Ishikawa (cell line): Measurements from ENCODE around the gene ZBTB16.

Source experiments
- CEBPB ChIP-seq: IDR thresholded peaks from 2 replicates; pipeline ENCODE4 v1.6.1; 2012
- CREB1 ChIP-seq: IDR thresholded peaks from 2 replicates; pipeline ENCODE4 v1.6.1; 2012; ENCODE audit warnings: low read depth
- EGR1 ChIP-seq: IDR thresholded peaks from 2 replicates; pipeline ENCODE4 v1.6.1; 2012
- EP300 ChIP-seq: IDR thresholded peaks from 2 replicates; pipeline ENCODE4 v1.6.1; 2012; ENCODE audit warnings: borderline replicate concordance
- FOXM1 ChIP-seq: IDR thresholded peaks from 2 replicates; pipeline ENCODE4 v1.6.1; 2012; ENCODE audit warnings: low read depth, borderline replicate concordance
- MAX ChIP-seq: IDR thresholded peaks from 2 replicates; pipeline ENCODE4 v1.6.1; 2012
- NFIC ChIP-seq: IDR thresholded peaks from 2 replicates; pipeline ENCODE4 v1.6.1; 2012
- RAD21 ChIP-seq: IDR thresholded peaks from 2 replicates; pipeline ENCODE4 v1.6.1; 2012; ENCODE audit warnings: low read depth
- TAF1 ChIP-seq: IDR thresholded peaks from 2 replicates; pipeline ENCODE4 v1.6.1; 2012; ENCODE audit warnings: low read depth, mild to moderate bottlenecking
- TCF12 ChIP-seq: IDR thresholded peaks from 2 replicates; pipeline ENCODE4 v1.6.1; 2012; ENCODE audit warnings: low read depth
- TEAD4 ChIP-seq: IDR thresholded peaks from 2 replicates; pipeline ENCODE4 v1.6.1; 2012
- USF1 ChIP-seq: IDR thresholded peaks from 2 replicates; pipeline ENCODE4 v1.6.1; 2012
- YY1 ChIP-seq: IDR thresholded peaks from 2 replicates; pipeline ENCODE4 v1.6.1; 2012; ENCODE audit warnings: low read depth
- ZBTB7A ChIP-seq: IDR thresholded peaks from 2 replicates; pipeline ENCODE4 v1.6.1; 2012; ENCODE audit warnings: low read depth
- TF ChIP-seq, protein P1 (sequence below): IDR thresholded peaks from 2 replicates; pipeline ENCODE4 v1.6.1; 2012; ENCODE audit warnings: low read depth, mild to moderate bottlenecking

The ZBTB16 gene

GRCh38 chr11:114026355-114026754 is 33.2 kb upstream of the ZBTB16 start:
- TF ChIP-seq CEBPB (no peak), FOXM1 (no peak), TEAD4 (no peak), TAF1 (no peak), MAX (no peak), NFIC (no peak), CREB1 (no peak), EGR1 (no peak), USF1 (no peak), YY1 (no peak), TCF12 (no peak), EP300 (no peak)
- TF ChIP-seq, protein P1, sequence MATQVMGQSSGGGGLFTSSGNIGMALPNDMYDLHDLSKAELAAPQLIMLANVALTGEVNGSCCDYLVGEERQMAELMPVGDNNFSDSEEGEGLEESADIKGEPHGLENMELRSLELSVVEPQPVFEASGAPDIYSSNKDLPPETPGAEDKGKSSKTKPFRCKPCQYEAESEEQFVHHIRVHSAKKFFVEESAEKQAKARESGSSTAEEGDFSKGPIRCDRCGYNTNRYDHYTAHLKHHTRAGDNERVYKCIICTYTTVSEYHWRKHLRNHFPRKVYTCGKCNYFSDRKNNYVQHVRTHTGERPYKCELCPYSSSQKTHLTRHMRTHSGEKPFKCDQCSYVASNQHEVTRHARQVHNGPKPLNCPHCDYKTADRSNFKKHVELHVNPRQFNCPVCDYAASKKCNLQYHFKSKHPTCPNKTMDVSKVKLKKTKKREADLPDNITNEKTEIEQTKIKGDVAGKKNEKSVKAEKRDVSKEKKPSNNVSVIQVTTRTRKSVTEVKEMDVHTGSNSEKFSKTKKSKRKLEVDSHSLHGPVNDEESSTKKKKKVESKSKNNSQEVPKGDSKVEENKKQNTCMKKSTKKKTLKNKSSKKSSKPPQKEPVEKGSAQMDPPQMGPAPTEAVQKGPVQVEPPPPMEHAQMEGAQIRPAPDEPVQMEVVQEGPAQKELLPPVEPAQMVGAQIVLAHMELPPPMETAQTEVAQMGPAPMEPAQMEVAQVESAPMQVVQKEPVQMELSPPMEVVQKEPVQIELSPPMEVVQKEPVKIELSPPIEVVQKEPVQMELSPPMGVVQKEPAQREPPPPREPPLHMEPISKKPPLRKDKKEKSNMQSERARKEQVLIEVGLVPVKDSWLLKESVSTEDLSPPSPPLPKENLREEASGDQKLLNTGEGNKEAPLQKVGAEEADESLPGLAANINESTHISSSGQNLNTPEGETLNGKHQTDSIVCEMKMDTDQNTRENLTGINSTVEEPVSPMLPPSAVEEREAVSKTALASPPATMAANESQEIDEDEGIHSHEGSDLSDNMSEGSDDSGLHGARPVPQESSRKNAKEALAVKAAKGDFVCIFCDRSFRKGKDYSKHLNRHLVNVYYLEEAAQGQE, result no peak

- no peak for TF ChIP-seq RAD21
- no peak for TF ChIP-seq CREB1
- TF ChIP-seq EGR1, result no peak
- no peak for TF ChIP-seq YY1
- TF ChIP-seq EP300, result no peak
- TF ChIP-seq ZBTB7A, result no peak
- TF ChIP-seq FOXM1, result no peak
- TF ChIP-seq NFIC, result no peak
- no peak for TF ChIP-seq USF1
- TF ChIP-seq CEBPB, result no peak
- TF ChIP-seq, protein P1, result no peak
- TF ChIP-seq TCF12, result no peak
- TF ChIP-seq TAF1, result no peak
Observed at GRCh38 chr11:114027391-114027790, 32.1 kb upstream of the ZBTB16 start.

DNA sequence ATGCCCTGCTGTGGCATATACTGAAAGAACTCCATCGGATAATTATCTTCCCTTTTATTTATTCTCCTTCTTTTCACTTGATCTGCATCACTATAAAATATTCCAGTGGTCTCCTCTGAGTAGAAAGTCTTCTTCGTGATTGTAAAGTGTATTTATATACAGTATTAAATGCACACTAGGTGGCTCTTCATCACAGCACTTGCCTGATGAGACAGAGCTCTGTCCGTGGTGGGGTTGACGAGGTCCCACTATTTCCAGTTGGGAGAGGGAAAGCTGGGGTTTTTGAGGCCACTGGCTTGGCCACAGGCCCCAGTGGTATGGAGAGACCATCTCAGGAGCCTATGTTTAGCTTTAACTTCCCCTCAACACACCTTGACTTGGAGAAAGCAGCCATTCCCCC is 31.6 kb upstream of the ZBTB16 start:
- TF ChIP-seq TEAD4 (no peak), MAX (no peak), CREB1 (no peak), YY1 (no peak), TAF1 (no peak), TCF12 (no peak), RAD21 (no peak), FOXM1 (no peak)
- TF ChIP-seq, protein P1, result no peak

DNA sequence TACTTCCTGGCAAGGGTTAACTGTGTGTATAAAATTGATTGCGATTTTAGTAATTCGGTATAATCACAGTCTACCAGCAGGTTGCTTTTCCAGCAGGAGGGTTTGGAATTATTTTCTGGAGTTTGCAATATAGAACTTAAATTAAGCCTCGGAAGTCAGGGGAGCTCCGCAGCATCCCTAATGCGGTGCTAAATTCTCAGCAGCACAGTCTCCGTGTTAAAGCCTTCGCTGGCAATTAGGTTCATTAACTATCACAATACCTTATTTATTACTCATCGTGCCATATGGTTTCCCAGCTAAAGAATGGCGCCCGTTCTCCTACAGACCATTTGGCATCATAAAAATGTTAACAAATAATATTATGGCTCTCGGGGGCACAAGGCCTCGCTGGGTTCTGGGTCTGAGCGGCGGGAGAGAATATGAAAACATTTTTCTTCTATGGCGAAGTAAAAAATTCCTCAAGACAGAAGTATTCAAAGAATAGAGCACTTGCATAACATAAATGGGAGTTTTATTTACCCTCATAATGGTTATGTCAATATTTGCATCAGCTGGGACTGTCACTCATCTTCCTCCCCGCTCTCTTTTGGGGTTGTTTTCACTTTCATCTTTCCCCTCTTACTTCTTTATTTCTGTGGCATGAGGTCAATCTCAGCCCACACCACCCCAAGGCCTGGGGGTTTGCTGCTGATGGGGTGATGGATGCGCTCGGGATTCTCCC is 28.1 kb upstream of the ZBTB16 start:
- no peak for TF ChIP-seq TAF1
- no peak for TF ChIP-seq EP300
- TF ChIP-seq NFIC, result no peak
- no peak for TF ChIP-seq RAD21
- no peak for TF ChIP-seq CEBPB
- TF ChIP-seq, protein P1, result no peak
- no peak for TF ChIP-seq TCF12
- no peak for TF ChIP-seq MAX
- no peak for TF ChIP-seq EGR1
